SKM-1 treated with dmso at 0.1 percent for 144 hours (cell line): ENCODE data around the gene CHST11.
"Not testable (repeated sequence)": the region's sequence is repeated elsewhere in the genome, so short reads cannot be mapped to it uniquely, and the experiment has no call there.

Experiments
- DNase-seq: peaks from one replicate; lab custom pipeline; 2025; ENCODE audit not compliant: unreplicated experiment; lab: John Stamatoyannopoulos, UW

The CHST11 gene

DNA sequence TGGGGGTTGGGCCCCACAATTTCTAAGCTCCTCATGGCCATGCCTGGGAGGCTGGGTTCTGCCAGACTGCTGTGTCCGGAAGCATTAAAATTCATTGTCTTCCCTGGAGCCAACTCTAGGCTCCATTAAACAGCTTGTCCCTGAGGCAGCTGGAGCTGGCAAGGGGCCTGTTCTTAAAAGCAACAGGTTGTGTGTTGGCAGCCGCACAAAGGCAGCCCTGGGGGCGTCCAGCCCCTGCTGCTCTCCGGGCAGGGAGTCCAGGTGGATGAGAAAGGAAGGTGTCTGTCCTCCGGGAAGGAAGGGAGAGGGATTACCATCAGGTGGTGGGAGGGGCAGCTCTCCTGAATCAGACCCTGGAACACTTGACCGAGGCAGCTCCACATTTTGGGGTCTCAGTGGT, 98.9 kb downstream of the CHST11 start:
- no peak for DNase-seq

GRCh38 chr12:104557488-104558195, 100.9 kb downstream of the CHST11 start:
- DNase-seq = no peak

DNA sequence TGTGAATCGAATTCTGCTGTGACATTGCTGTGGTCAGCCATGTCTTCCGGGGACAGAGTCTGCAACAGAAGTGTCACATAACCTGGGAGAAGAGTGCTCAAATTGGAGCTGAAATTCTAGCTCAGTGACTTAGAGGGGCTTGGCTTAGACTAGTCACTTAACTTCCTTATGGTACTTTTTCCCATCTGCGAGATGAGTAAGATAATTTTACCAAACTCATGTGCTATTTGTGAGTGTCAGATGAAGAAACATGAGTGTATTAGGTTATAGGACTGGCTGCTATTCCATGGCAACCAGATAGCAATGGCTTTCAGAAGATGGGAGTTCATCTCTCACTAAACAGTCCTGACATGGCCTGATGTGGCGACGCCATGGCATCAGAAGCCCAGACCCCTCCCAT, 104.1 kb downstream of the CHST11 start:
- no peak for DNase-seq

GRCh38 chr12:104562763-104563162, 106.0 kb downstream of the CHST11 start:
- DNase-seq = no peak

DNA sequence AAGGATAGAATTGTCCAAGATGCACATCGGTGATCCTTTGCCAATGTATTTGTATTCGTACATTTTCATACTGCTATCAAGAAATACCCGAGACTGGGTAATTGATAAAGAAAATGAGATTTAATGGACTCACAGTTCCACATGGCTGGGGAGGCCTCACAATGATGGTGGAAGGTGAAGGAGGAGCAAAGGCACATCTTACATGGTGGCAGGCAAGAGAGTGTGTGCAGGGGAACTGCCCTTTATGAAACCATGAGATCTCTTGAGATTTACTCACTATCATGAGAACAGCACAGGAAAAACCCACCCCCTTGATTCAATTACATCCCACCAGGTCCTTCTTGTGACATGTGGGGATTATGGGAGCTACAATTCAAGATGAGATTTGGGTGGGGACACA, 107.9 kb downstream of the CHST11 start:
- not testable (repeated sequence) for DNase-seq

GRCh38 chr12:104565606-104566243, 109.0 kb downstream of the CHST11 start:
- no peak for DNase-seq

GRCh38 chr12:104566244-104566993, 109.7 kb downstream of the CHST11 start:
- no peak for DNase-seq

- DNase-seq = no peak
Measured at GRCh38 chr12:104567832-104568486, 111.2 kb downstream of the CHST11 start.

- DNase-seq = no peak
Measured at GRCh38 chr12:104568487-104568868, 111.7 kb downstream of the CHST11 start.

DNA sequence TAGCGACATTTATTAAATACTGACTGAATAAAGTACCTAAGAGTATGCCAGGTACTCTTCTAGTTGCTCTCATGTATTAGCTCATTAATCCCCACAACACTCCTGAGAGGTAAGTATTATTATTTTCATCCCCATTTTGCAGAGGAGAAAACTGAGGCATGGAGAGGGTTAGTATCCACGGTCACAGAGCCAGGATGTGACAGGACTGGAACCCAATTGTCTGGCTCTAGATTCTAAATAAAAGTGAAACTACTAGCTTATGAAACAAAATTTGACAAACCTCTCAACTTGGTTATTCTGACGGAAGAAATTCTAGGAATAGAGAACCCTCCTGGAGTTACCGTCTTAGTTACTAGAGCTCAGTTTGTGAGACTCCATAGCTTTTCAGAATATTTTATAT, 112.2 kb downstream of the CHST11 start:
- no peak for DNase-seq

GRCh38 chr12:104569346-104570173, 112.8 kb downstream of the CHST11 start:
- peak; percentile 68 for DNase-seq

DNA sequence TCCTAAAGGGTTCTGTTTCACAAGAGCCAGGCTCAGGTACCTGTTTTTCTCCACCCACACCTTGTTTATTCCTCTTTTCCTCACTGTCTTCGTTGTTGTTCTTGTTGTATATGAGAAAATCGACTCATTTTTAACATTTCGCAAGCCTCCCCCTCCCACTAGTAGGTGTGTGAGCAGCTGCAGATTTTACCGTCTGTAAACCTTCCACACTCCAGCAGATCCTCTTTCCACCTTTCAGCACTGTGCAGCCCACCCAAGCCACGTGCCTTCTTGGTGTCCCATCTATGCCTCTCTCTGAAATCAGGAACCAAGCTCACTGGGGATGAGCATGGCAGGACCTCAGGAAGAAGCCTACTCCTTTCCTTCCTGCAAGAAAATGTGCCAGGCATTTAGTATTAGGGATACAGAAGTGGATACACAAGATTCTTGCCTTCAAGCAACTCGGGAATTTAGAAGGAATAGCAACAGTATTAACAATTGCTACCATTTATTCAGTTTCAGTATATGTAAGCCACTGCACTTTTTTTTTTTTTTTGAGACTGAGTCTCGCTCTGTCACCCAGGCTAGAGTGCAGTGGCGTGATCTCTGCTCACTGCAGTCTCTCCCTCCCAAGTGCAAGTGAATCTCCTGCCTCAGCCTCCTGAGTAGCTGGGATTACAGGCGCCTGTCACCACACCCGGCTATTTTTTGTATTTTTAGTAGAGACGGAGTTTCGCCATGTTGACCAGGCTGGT, 113.6 kb downstream of the CHST11 start:
- DNase-seq = no peak

DNA sequence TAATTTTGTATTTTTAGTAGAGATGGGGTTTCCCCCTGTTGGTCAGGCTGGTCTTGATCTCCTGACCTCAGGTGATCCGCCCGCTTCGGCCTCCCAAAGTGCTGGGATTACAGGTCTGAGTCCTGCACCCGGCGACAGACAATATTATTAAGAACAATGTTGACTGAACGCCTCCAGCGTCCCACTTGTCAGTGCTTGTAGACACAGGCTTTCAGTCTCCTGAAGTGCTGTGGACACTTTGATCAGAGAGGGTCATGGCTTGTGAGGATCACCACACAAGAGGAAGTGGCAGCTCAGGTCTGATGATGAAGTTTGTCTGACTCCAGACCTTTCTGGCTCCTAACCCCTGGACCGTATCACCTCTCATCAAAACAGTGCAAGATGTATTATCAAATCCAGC, 114.6 kb downstream of the CHST11 start:
- DNase-seq = no peak

GRCh38 chr12:104574353-104574752, 117.6 kb downstream of the CHST11 start:
- not testable (repeated sequence) for DNase-seq

- DNase-seq = not testable (repeated sequence)
Measured at GRCh38 chr12:104574758-104575157, 118.0 kb downstream of the CHST11 start.

GRCh38 chr12:104575442-104576186, 118.9 kb downstream of the CHST11 start:
- DNase-seq = no peak

- no peak for DNase-seq
Measured at GRCh38 chr12:104576187-104576778, 119.5 kb downstream of the CHST11 start.

DNA sequence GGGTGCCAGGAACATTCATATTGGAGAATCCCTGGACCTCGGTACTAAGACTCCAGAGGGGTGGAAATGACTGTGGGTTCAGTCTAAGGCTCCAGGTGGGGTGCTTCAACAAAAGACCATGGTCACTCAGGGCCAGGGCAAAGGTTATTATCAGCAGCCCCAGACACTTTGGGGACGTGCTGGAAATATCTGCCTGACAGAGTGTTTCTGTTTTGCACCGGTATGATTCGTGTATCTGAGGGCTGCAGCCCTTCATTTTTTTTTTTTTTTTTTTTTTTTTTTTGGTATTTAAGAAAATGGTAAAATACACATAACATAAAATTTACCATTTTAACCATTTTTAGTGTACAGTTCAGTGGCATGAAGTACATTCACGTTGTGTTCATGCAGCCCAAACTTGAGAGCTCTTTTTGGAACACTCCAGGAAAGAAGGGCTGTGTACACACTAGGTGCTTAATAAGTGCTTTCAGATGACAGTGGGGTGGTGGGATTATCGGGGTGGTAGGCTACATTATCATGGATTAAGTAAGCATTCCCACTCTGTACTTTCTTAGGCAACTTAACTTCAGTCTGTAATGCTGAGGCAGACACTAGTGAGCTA, 120.3 kb downstream of the CHST11 start:
- no peak for DNase-seq

DNA sequence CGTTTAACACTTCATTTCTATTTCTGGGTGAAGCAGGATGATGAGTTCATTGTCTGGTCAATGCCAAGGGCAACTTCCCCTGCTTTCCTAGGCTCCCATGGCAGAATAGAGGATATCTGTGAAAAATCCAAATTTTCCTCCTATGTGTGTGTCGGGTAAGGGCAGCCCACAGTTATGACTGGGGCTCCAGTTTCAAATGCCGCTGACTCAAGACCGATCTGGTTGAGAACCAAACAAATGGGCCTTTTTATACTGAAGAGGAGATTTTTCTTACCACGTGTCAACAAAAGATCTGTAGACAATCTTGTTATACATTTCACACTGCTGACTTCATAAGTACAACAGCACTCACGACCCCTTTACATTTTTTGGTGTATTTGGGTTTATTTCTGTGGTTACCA, 120.8 kb downstream of the CHST11 start:
- DNase-seq = no peak
